GM21447 (cell line): ENCODE measurements around the gene ENO4.

ENCODE experiments used
- ATAC-seq: cut with Tn5 transposase; IDR thresholded peaks from one replicate; pipeline ENCODE4 v1.9.1; 2021; ENCODE audit not compliant: unreplicated experiment

ENO4 gene

DNA sequence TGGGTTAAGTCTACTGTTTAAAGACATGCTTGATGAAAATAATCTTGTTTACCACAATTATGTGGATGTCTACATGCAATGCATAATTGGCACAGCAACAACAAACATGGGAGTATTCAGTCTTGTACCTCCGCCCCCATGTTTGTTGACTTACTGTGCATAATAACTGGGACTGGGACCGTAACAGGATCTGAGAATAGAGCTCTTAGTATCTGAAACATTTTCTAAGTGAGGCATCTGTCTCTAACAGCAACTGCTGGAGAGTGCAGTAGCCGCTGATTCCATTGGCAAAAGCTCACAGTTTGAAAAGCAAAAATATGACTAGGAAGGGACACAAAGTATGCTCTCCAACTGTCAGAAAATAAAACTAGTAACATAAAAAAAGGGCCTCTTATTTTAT is 61.6 kb downstream of the ENO4 start:
- no peak for ATAC-seq

DNA sequence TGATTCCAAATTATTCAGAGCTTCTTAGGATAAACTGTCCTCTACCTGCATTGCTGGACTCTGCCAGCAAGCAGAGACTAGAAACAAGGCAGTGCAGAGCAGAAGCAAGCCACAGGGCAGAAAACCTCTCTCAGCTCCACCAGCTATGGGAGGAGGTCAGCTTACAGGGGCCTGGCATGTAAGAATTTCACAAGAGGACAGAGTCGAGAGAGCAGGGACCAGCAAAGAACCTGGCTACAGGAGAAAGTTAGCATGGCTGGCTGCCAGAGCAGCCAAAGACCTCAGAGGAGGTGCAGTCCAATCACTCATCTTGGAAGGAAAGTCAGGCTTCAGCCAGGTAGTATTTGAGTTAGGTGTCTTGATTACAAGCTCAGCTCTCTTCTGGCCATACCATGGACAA is 62.9 kb downstream of the ENO4 start:
- ATAC-seq = no peak

- no peak for ATAC-seq
These were observed 64.4 kb downstream of the ENO4 start for GRCh38 chr10:116913695-116914094.

- ATAC-seq = no peak
These were observed 66.0 kb downstream of the ENO4 start for GRCh38 chr10:116915340-116915739.

DNA sequence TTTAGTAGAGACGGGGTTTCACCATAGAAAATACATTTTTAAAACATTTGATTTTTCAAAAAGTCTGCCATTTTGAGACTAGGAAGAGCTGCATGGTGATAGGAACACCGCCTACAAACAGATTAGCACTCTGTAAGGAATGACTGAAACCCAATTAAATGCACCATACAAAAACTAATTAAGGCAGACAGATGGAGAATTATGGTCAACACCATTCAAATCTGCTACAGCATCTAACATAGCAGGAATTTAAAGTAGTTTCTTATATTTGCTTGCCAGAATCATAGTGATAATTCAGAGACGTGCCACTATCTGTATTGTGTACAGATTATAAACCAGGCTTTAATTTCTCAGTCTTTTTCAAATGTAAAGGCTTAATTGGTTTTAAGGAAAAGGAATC is 68.2 kb downstream of the ENO4 start:
- ATAC-seq = no peak

DNA sequence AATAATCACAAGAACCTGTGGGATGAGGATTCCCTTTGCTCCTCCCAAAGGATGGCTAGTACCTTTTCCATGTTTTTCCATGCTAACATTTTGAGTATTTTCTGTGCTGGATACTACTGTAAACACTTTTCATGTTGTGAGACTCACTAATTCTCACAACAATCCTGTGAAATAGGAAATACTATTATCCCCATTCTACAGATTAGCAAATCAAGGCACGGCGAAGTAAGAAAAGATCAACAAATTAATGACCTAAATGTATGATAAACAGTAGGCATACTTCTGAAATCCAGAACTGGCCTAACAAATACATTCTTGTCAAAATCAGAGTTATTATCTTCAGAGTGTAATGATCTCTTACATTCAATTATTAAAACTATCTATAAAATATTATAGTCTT is 69.3 kb downstream of the ENO4 start:
- ATAC-seq = no peak

- ATAC-seq = no peak
These were observed 69.9 kb downstream of the ENO4 start for GRCh38 chr10:116919164-116919563.

DNA sequence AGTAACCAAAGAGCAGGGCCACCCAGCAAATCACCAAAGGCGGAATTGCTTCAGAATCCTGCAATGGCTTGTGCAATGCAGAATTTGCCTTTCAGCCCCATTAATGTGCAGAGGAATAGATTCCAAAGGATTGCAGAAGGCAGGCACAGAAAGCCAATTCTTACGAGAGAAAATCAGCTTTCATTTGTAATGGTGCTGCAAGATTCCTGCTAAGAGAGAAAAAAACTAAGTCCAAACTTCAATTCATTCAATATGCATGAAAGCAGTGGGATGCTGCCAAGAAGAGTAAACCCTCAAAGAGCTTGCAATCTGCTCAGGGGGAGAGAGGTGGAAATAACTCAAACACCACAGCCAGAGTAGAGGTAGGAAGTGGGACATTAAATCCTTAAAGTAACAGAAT is 70.4 kb downstream of the ENO4 start:
- ATAC-seq = no peak

- ATAC-seq = no peak
These were observed 75.8 kb downstream of the ENO4 start for GRCh38 chr10:116925056-116925455.

DNA sequence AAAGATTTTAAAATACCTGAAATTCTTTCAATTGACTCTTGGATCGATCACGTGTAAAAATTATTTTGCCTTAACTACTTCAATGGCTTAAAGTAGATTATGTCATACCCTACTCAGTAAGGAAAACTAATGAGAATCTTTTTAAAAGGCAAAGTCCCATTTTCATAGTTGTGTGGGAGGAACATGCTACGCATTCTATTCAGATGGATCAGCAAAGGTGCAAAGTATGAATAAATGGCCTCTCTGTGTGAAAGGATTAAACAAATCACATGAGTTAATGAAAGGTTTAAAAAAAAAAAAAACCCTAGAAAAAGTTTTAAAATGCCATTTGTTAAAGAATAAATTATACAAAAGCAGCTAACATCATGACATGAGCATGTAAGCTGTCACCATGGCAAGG is 77.1 kb downstream of the ENO4 start:
- no peak for ATAC-seq

- ATAC-seq = no peak
These were observed 82.5 kb downstream of the ENO4 start for GRCh38 chr10:116931806-116932205.
